ENCODE results near the gene ACD.

DNA sequence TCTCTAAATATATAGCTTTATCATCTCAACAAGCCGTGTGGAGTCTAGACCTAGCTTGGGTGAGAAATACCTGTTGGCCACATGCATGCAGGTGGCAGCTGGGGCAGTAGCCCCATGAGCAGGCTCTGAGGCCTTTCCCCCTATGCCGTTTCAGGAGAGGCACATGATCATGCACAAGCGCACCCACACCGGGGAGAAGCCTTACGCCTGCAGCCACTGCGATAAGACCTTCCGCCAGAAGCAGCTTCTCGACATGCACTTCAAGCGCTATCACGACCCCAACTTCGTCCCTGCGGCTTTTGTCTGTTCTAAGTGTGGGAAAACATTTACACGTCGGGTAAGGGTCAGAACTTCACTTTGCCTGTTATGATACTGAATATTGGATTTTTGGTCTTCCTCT lies 31.8 kb downstream of the ACD start:
- no peak for TF ChIP-seq CTCF (conservative IDR thresholded peaks at IDR 0.05 in 1 of 2, IDR thresholded peaks at IDR 0.05 in 1 of 2; ENCODE audit: extremely low read depth in 1 of 2, insufficient read depth in 1 of 2, low read depth in 1 of 2, low read length in 2 of 2)
- no peak for TF ChIP-seq EZH2 (IDR thresholded peaks at IDR 0.05; ENCODE audit: borderline replicate concordance, low read length)

All from mammary epithelial cell (primary cell).